ENCODE results near the gene RTN4R. TPM values are rescaled to one million over a fixed set of nuclear protein-coding genes. Genes with fewer than 3 reads are reported as not detected.

The RTN4R gene
- total and polyA plus RNA-seq, 9 of the 15 experiments (the other 6 are each of a cell fraction or from before 2014, with no cell fraction given) = 0.04 to 2.8 (median 1.4) TPM; not detected in 3

DNA sequence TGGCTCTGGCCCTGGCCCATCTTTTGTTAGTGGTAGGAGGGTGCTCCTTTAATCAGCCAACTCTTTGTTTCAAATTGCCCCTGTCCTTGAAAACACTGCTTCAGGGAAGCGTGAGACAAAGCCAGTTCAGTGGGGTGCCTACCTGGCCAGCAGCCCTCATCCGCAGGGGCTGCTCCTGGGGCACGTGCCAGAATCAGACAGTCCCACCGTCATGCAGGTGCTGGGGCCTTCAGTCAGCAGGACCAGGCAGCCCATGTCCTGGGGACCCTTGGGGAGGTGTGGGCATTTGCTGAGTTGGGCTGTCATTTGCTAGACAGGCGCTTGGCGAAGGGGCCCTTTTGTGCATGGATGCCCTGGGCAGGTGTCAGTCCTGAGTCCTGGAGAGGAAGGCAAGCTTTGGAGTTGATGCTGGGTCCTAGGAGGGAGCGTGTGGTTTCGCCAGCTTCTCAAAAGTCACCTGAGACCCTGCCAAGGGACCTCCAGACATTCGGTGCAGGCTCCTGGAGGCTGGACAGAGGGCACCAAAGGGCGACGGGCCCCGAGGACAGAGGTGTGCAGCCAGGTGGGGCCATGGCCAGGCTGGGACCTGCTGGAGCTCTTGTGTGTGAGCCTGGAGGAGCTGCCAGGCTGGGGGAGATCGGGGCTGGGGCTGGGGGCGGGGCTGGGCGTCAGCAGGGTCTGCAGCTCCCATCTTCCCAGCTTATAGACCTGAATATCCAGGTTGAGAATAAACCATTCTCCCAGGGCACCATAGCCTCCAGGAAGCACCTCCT, 15.0 kb upstream of the RTN4R start (continued):
- TF ChIP-seq, protein P1, sequence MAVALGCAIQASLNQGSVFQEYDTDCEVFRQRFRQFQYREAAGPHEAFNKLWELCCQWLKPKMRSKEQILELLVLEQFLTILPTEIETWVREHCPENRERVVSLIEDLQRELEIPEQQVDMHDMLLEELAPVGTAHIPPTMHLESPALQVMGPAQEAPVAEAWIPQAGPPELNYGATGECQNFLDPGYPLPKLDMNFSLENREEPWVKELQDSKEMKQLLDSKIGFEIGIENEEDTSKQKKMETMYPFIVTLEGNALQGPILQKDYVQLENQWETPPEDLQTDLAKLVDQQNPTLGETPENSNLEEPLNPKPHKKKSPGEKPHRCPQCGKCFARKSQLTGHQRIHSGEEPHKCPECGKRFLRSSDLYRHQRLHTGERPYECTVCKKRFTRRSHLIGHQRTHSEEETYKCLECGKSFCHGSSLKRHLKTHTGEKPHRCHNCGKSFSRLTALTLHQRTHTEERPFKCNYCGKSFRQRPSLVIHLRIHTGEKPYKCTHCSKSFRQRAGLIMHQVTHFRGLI (CRISPR knock-in tag; IDR thresholded peaks at IDR 0.05) = no peak
- TF ChIP-seq, protein P2, sequence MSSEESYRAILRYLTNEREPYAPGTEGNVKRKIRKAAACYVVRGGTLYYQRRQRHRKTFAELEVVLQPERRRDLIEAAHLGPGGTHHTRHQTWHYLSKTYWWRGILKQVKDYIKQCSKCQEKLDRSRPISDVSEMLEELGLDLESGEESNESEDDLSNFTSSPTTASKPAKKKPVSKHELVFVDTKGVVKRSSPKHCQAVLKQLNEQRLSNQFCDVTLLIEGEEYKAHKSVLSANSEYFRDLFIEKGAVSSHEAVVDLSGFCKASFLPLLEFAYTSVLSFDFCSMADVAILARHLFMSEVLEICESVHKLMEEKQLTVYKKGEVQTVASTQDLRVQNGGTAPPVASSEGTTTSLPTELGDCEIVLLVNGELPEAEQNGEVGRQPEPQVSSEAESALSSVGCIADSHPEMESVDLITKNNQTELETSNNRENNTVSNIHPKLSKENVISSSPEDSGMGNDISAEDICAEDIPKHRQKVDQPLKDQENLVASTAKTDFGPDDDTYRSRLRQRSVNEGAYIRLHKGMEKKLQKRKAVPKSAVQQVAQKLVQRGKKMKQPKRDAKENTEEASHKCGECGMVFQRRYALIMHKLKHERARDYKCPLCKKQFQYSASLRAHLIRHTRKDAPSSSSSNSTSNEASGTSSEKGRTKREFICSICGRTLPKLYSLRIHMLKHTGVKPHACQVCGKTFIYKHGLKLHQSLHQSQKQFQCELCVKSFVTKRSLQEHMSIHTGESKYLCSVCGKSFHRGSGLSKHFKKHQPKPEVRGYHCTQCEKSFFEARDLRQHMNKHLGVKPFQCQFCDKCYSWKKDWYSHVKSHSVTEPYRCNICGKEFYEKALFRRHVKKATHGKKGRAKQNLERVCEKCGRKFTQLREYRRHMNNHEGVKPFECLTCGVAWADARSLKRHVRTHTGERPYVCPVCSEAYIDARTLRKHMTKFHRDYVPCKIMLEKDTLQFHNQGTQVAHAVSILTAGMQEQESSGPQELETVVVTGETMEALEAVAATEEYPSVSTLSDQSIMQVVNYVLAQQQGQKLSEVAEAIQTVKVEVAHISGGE (CRISPR knock-in tag; IDR thresholded peaks at IDR 0.05) = peak in 1 of 3 experiments; percentile 9; a peak in 1 of 6 replicates
- TF ChIP-seq GATAD2B (IDR thresholded peaks at IDR 0.05; ENCODE audit: borderline replicate concordance) = no peak
- no peak for TF ChIP-seq ETS2 (tag; IDR thresholded peaks at IDR 0.05; ENCODE audit: borderline replicate concordance, poor library complexity, severe bottlenecking)

All from K562 (cell line).